GM23338 (cell line): ENCODE data around the gene FTL. TPM values are rescaled to one million over a fixed set of nuclear protein-coding genes. Genes with fewer than 3 reads are reported as not detected.

Source experiments
- ATAC-seq: fragments of 200-7000 bp; cut with Tn5 transposase; 3 replicates; pipeline ENCODE4 v1.9.1; 2020
- DNase-seq: peaks from one replicate; pipeline ENCODE4 v3.0.0-alpha.2; 2015; ENCODE audit warnings: low spot score
- H2AFZ ChIP-seq: fragments of 200-600 bp; sonication (generic); 2 replicates; pipeline ENCODE4 v1.8.0; 2016; ENCODE audit warnings: antibody characterized with exemption, mild to moderate bottlenecking, moderate library complexity
- H3F3A ChIP-seq: fragments of 200-600 bp; sonication (generic); replicated peaks from 2 replicates; pipeline ENCODE4 v1.8.0; 2017; ENCODE audit warnings: antibody characterized with exemption, mixed run types, low read depth
- H3K27ac ChIP-seq: fragments of 200-600 bp; sonication (generic); 2 replicates; pipeline ENCODE4 v1.6.1; 2016; ENCODE audit warnings: low read depth
- H3K27me3 ChIP-seq: fragments of 200-600 bp; sonication (generic); 2 replicates; pipeline ENCODE4 v1.8.0; 2016; ENCODE audit warnings: mild to moderate bottlenecking, mixed run types, moderate library complexity; ENCODE audit not compliant: insufficient read depth
- H3K36me3 ChIP-seq: fragments of 200-600 bp; sonication (generic); 2 replicates; pipeline ENCODE4 v1.8.0; 2016; ENCODE audit warnings: mild to moderate bottlenecking; ENCODE audit not compliant: insufficient read depth
- H3K4me1 ChIP-seq: fragments of 200-600 bp; sonication (generic); 2 replicates; pipeline ENCODE4 v1.8.0; 2016; ENCODE audit warnings: mild to moderate bottlenecking, moderate library complexity; ENCODE audit not compliant: insufficient read depth
- H3K4me2 ChIP-seq: fragments of 200-600 bp; sonication (generic); 2 replicates; pipeline ENCODE4 v1.7.1; 2017; ENCODE audit warnings: mixed run types
- H3K4me3 ChIP-seq: fragments of 200-600 bp; sonication (generic); 2 replicates; pipeline ENCODE4 v1.6.1; 2016; ENCODE audit warnings: mixed run types
- H3K79me2 ChIP-seq: fragments of 200-600 bp; sonication (generic); replicated peaks from 2 replicates; pipeline ENCODE4 v1.8.0; 2017; ENCODE audit warnings: mild to moderate bottlenecking; ENCODE audit not compliant: insufficient read depth
- H3K9me2 ChIP-seq: fragments of 200-600 bp; sonication (generic); 2 replicates; pipeline ENCODE4 v1.8.0; 2017; ENCODE audit not compliant: insufficient read depth
- H4K20me1 ChIP-seq: fragments of 200-600 bp; sonication (generic); replicated peaks from 2 replicates; pipeline ENCODE4 v1.8.0; 2017; ENCODE audit warnings: mild to moderate bottlenecking; ENCODE audit not compliant: insufficient read depth
- H3K27ac Mint-ChIP-seq: 2 replicates; pipeline ENCODE4 v1.8.0; 2020; ENCODE audit warnings: inconsistent platforms, mild to moderate bottlenecking, moderate library complexity, mixed read lengths
- H3K27me3 Mint-ChIP-seq: 3 replicates; pipeline ENCODE4 v1.8.0; 2022; ENCODE audit warnings: low read depth, mild to moderate bottlenecking, moderate library complexity, mixed read lengths, inconsistent platforms; ENCODE audit not compliant: insufficient read depth, poor library complexity
- H3K36me3 Mint-ChIP-seq: 3 replicates; pipeline ENCODE4 v1.8.0; 2021; ENCODE audit warnings: low read depth, mild to moderate bottlenecking, inconsistent platforms, moderate library complexity, mixed read lengths
- H3K4me1 Mint-ChIP-seq: 3 replicates; pipeline ENCODE4 v1.8.0; 2020; ENCODE audit warnings: mild to moderate bottlenecking, inconsistent platforms, mixed read lengths
- H3K4me3 Mint-ChIP-seq: 3 replicates; pipeline ENCODE4 v1.8.0; 2021; ENCODE audit warnings: moderate library complexity, mild to moderate bottlenecking, inconsistent platforms, mixed read lengths
- H3K9me3 Mint-ChIP-seq: 3 replicates; pipeline ENCODE4 v1.8.0; 2020; ENCODE audit warnings: moderate library complexity, mild to moderate bottlenecking, inconsistent platforms, mixed read lengths
- CREB1 ChIP-seq: fragments of 250-450 bp; sonication (Bioruptor Pico); IDR thresholded peaks from 2 replicates; pipeline ENCODE4 v1.5.0; 2020; ENCODE audit warnings: low read depth, mild to moderate bottlenecking, moderate library complexity
- CTCF ChIP-seq, 2 experiments: fragments of 200-600 bp in 1 of 2; sonication (generic) in 1 of 2; conservative IDR thresholded peaks; 2 replicates each; pipeline versions ENCODE4 v1.5.1 to v1.6.1; 2016 to 2017; ENCODE audit warnings: antibody characterized with exemption in 2 of 2, low read depth in 2 of 2, mild to moderate bottlenecking in 2 of 2, moderate library complexity in 1 of 2
- ETS1 ChIP-seq: IDR thresholded peaks from 2 replicates; pipeline ENCODE4 v1.6.1; 2016; ENCODE audit warnings: antibody characterized with exemption
- EZH2 ChIP-seq: fragments of 200-600 bp; sonication (generic); IDR thresholded peaks from one replicate; pipeline ENCODE4 v1.8.0; 2017; ENCODE audit warnings: antibody characterized with exemption, mild to moderate bottlenecking, low read depth; ENCODE audit not compliant: unreplicated experiment
- EZH2phosphoT487 ChIP-seq: fragments of 200-600 bp; sonication (generic); IDR thresholded peaks from one replicate; pipeline ENCODE4 v1.8.1; 2018; ENCODE audit warnings: antibody characterized with exemption; ENCODE audit not compliant: unreplicated experiment
- JUNB ChIP-seq: IDR thresholded peaks from one replicate; pipeline ENCODE4 v1.6.1; 2016; ENCODE audit warnings: antibody characterized with exemption; ENCODE audit not compliant: unreplicated experiment
- NANOG ChIP-seq: IDR thresholded peaks from 2 replicates; pipeline ENCODE4 v1.6.1; 2016; ENCODE audit warnings: antibody characterized with exemption, borderline replicate concordance
- POLR2AphosphoS5 ChIP-seq: IDR thresholded peaks from 2 replicates; pipeline ENCODE4 v1.6.1; 2016; ENCODE audit warnings: antibody characterized with exemption, low read depth
- REST ChIP-seq: IDR thresholded peaks from one replicate; pipeline ENCODE4 v1.6.1; 2018; ENCODE audit warnings: antibody characterized with exemption; ENCODE audit not compliant: unreplicated experiment
- STAT1 ChIP-seq: IDR thresholded peaks from one replicate; pipeline ENCODE4 v1.6.1; 2016; ENCODE audit warnings: antibody characterized with exemption; ENCODE audit not compliant: unreplicated experiment
- ZNF114 ChIP-seq: fragments of 250-450 bp; sonication (Bioruptor Pico); IDR thresholded peaks from 2 replicates; pipeline ENCODE4 v1.5.0; 2020; ENCODE audit warnings: mild to moderate bottlenecking, moderate library complexity
- ZNF331 ChIP-seq: fragments of 250-450 bp; sonication (Bioruptor Pico); IDR thresholded peaks from 2 replicates; pipeline ENCODE4 v1.5.0; 2020; ENCODE audit warnings: low read depth, mild to moderate bottlenecking, moderate library complexity
- ZNF462 ChIP-seq: fragments of 250-450 bp; sonication (Bioruptor Pico); IDR thresholded peaks from 2 replicates; pipeline ENCODE4 v1.5.0; 2020; ENCODE audit warnings: mild to moderate bottlenecking, moderate library complexity
- polyA plus RNA-seq: library from polyadenylated mRNA; unstranded; fragments of >200 nt; fragmentation: Nextera tagmentation; extraction: Ambion mirVana; gene quantifications from 2 replicates; pipeline ENCODE4 v1.2.1, GENCODE V29; 2016
- total RNA-seq: library from RNA; depleted of rRNA; stranded (reverse); fragments of >200 nt; shearing (Covaris generic); gene quantifications from 2 replicates; pipeline ENCODE4 v1.2.3, GENCODE V29; 2014

FTL gene
- total and polyA plus RNA-seq, 2 experiments from 2014 or later, result 2,064 to 5,436 TPM

GRCh38 chr19:48918071-48918470, 47.0 kb upstream of the FTL start:
- Histone ChIP-seq H3K4me1 (no peaks in the 10 kb centered on the region), H3K27me3 (no peaks in the 10 kb centered on the region), H3K36me3 (peaks cover 12% of the 10 kb centered on the region; the same call in 1 of the 2 replicates), H3K4me2 (no peak overlapping the region), H4K20me1 (peaks cover 3% of the 10 kb centered on the region), H3K9me2 (no peaks in the 10 kb centered on the region), H3K27ac (no peak overlapping the region), H3K79me2 (no peaks in the 10 kb centered on the region), H3F3A (0 out of 2 replicates have a peak, but pooled peaks cover 8% of the 10 kb centered on the region), H2AFZ (no peak overlapping the region), H3K4me3 (no peak overlapping the region)
- Mint-ChIP-seq H3K27me3 (peaks cover 2% of the 10 kb centered on the region), H3K36me3 (peaks cover 29% of the 10 kb centered on the region), H3K27ac (no peak overlapping the region), H3K4me1 (no peaks in the 10 kb centered on the region), H3K4me3 (no peak overlapping the region), H3K9me3 (no peaks in the 10 kb centered on the region)
- TF ChIP-seq CREB1 (CRISPR knock-in tag) (no peak), POLR2AphosphoS5 (no peak), NANOG (no peak), REST (no peak), CTCF (conservative IDR thresholded peaks at IDR 0.05; ENCODE audit: low read depth in 2 of 2) (no peak), ZNF331 (CRISPR knock-in tag) (no peak), ZNF114 (CRISPR knock-in tag) (no peak), JUNB (no peak), EZH2 (no peak), STAT1 (no peak), ZNF462 (no peak), ETS1 (no peak), EZH2phosphoT487 (no peak)
- ATAC-seq, result no peak
- no peak for DNase-seq
